HuH-7.5 (cell line): ENCODE results near the gene VCY.
"Not testable (repeated sequence)": the region's sequence is repeated elsewhere in the genome, so short reads cannot be mapped to it uniquely, and the experiment has no call there.

Experiments used
- DNase-seq: peaks from one replicate; pipeline ENCODE4 v3.0.0; 2011; ENCODE audit warnings: low spot score

Gene VCY

DNA sequence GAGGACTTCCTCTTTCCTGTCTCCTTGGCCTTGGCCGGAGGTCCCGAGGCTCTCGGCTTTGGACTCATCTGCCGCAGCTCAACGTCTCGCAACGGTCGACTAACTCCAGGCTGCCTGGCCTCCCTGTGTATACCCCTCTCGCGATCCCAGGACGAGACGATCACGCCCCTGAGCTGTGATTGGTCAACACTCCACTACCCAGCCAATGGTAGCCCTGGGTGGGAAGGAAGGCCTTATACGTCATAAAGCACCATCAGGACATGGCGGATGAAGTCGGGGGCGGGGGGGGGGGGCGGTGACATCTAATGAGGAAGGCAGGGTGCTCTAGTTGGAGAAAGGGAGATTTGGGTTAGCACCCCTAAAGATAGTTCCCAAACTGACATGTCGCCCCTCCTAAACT, at the start of gene VCY:
Gene VCY, minus strand, starts transcription at position 101 of the 400 bp plus-strand sequence. Its CDS starts 33 bp downstream, at position 68.
- DNase-seq = not testable (repeated sequence)

DNA sequence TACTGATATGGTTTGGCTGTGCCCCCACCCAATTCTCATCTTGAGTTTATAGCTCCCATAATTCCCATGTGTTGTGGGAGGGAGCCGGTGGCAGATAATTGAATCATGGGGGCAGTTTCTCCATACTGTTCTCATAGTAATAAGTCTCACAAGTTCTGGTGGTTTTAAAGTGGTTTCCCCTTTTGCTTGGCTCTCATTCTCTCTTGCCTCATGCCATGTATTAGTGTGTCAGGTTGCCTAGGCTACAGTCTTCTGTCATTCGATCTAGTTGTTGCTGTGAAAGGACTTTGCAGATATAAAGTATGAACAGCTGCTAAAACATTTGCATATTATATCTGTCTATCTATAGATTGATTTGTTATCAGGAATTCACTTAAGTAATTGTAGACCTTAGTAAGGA, 44.1 kb upstream of the VCY start:
- DNase-seq = not testable (repeated sequence)

DNA sequence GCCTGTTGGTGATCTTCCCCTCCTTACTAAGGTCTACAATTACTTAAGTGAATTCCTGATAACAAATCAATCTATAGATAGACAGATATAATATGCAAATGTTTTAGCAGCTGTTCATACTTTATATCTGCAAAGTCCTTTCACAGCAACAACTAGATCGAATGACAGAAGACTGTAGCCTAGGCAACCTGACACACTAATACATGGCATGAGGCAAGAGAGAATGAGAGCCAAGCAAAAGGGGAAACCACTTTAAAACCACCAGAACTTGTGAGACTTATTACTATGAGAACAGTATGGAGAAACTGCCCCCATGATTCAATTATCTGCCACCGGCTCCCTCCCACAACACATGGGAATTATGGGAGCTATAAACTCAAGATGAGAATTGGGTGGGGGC, 25.6 kb upstream of the VCY start:
- not testable (repeated sequence) for DNase-seq

DNA sequence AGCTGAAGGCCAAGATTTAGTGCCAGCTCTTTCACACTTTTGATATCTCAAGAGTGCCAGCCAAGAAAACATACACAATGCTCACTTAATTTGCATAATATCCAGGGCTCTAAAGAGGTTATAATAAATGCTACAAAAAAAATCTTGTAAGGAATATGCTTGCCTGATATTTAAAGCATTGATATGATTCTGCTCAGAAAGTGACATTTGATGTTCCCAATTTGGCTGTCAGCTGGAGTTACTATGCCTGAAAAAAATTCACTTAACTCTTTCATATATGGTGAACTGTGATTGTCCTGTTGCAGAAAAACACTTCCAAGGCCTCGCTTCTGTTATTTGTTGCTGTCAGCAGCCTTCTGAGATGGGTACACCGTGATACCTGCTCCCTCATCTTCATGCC, 43.9 kb downstream of the VCY start:
- DNase-seq = not testable (repeated sequence)
